Head of caudate nucleus (tissue), 42 donors: ENCODE data around the gene NLRC3.

Source experiments
- DNase-seq, 42 donors: peaks; one replicate each; pipeline versions ENCODE4 v3.0.0 to v3.0.0-alpha.2; 2020 to 2021; ENCODE audit warnings: mixed read lengths in 7 of 42
- intact Hi-C: fragments of 100-400 bp; cut with DNase I; formaldehyde crosslinking; loops from one replicate; pipeline ENCODE4 v1.15.0; 2022

The NLRC3 gene

DNA sequence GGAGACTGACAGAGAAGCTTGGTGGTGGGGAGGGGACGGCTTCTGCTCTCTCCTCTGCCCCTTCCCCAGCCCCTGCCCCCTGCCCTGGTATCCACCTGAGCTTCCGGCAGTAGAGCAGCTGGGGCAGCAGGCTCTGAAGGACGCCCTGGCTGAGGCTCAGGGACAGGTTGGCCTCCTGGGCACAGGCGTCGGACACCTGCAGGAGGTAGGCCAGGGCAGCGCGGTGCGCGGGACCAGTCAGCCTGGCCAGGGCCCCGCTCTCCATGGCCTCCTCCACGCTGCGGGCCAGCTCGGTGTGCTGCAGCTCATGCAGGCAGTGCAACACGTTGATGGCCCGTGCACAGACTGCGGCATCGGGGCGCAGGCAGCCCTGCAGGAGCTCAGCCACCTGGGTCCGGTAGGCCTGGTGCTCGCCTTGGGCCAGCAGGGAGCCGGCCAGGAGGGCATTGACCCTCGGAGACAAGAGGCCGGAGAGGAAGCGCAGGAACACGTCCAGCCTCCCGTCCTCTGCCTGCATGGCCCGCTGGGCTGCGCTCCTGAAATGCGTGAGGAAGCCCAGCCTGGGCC, 14.2 kb downstream of the NLRC3 start:
- intact Hi-C loops = no loop called here
- no peak for DNase-seq

DNA sequence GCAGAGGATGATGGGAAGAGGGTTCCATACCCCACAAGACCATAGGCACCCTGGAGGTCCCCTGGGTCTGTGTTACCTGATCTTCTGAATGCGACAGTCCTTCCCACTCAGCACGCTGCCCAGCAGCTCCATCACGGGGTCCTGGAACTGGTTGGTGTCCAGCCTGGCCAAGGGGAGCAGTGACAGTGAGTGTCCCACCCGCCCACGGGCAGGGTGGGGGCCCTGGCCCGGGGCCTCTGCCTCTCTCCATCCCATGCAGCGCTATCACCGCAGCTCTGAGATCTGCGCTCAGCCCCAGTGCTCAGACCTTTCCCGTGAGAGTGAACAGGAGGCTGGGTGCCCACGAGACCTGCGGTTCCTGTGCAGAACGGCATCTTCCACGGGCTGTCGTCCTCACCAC, 15.6 kb downstream of the NLRC3 start:
- intact Hi-C loops = no loop called here

DNA sequence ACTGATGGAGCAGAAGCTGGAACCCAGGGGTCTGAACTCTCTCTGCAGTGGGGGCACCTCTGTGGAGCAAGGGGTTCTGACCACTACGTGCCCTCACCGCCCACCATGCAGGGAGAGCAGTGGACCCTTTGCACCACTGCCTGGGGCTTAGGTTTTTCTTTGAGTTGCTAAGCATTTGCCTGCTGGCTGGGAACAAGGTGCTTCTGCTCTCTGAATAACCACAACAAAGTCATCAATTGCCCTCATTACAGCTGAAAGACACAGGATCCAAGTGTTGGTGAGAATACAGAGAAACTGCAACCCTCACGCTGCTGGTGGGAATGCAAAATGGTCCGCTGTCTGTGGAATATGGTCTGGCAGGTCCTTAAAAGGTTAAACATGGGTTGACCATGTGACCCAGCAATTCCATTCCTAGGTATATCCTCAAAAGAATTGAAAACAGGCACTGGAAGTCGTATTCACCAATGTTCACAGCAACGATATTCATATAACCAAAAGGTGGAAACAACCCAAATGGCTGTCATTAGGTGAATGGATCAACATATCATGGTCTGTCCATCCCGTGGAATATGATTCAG, 22.8 kb downstream of the NLRC3 start:
- intact Hi-C loops = no loop called here
- DNase-seq = no peak

More for the DNA sequence above, 15.6 kb downstream of the NLRC3 start:
- no peak for DNase-seq

DNA sequence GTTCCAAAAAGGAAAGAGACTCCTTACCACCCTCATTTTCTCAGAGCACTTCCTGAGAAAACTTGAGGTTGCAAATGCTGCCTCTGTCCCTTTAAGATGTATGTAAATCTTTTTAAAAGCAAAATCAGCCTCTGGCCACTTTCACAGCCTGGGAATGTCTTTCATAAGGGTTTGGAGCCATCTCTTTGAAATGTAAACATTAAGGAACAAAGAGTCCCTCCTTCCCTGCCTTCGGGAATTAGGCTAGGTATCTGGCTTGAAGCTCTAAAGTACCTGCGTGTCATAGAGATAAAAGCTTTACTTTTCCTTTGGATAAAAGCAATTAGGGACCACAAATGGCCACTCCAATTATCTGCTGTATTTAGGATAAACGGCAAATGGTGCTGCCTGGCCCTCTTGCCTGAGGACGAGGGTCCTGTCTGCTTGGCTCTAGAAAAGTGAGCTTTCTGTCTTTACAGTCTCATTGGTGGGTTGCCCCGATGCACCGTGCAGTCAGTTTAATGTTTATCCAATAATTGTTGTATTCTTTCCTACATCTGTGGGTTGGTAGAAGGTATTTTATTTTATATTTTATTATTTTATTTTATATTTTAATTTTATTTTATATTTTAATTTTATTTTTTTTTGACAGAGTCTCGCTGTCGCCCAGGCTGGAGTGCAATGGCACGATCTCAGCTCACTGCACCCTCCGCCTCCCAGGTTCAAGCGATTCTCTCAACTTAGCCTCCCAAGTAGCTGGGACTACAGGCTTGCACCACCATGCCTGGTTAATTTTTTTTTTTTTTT, 23.9 kb downstream of the NLRC3 start:
- intact Hi-C loops = no loop called here
- DNase-seq = no peak

DNA sequence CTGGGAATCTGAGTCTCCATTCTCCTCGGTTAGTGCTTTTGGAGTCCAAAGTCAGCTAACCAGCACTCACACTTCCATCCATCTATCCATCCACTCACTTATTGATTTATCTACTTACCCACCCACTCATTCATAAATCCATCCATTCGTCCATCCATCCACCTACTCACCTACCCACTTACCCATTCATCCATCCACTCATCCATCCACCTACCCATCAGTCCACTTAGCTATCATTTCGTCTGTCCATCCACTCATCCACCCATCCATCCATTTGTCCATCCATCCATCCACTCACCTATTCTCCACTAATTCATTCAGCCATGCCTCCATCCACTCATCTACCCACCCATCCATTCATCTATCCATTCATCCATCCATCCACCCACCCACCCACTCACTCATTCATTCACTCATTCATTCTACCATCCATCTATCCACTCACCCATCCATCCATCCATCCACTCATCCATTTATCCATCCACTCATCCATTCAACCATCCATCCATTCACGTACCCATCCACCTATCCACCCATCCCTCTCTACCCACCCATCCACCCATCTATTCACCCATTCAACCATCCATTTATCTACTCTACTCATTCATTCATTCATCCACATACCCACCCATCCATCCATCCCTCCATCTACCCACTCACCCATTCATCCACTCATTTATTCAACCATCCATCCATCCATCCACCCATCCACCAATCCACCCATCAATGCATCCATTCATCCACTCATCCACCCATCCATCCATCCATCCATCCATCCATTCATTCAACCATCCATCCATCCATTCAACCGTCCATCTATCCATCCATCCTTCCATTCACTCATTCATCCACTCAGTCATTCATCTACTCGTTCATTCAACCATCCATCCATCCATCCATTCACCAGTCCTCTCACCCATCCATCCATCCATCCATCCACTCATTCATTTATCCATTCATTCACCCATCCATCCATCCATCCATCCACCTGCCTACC, 26.1 kb downstream of the NLRC3 start:
- intact Hi-C loops = no loop called here
- DNase-seq = no peak

DNA sequence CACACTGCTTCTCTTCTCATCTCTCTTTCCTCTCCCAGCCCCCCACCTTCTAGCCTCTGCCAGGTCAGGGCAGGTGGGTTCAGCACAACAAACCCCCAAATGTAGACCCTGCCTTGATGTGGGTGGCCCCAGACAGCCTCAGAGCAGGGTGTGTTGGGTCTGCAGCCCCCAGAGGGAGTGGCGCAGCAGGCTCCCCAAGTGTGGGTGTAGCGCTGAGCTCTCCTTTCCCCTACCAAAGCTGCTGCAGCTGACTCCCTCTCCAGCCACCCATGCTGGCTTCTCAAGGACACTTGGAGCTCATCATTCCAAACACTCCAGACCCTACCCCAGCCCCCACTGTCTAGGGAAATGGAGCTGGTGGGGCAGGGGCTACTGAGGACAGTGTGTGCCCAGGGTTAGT, 27.3 kb downstream of the NLRC3 start:
- DNase-seq = no peak
- intact Hi-C loops = no loop called here

DNA sequence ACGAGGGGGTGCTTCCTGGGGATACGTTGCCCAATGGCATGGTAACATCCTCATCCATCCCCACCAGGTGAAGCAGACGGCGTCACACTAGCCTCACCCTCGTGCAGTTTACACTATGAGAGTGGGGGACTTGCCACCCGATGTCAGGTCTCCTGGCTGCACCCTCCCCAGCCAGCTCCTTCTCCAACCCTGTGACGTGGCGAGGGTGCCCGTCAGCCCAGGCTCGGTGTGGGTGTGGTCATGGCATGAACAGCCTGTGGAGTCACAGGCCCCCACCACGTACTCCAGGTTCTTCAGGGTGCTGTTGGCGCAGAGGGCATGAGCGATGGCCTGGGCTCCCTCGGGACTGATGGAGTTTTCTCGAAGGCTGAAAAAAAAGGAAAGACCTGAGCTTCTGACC, 28.3 kb downstream of the NLRC3 start:
- no peak for DNase-seq
- intact Hi-C loops = no loop called here

DNA sequence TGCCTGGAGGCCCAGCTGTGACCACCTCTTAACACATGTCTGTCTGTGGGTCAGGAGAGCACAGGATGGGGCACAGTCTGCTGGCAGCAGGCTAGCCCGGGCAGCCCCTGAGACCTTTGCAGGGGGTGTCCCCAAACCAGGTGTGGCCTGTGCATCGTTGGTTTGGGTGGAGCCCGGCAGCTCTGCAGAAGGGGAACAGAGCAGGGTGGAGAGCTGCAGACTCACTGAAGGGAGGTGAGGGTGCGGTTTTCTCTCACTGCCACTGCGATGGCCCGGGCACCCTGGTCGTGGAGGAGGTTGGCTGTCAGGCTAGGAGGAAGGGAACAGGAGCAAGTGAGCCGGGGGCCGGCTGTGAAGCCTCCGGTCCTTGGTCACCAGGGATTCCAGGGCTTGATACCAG, 28.8 kb downstream of the NLRC3 start:
- DNase-seq = no peak

DNA sequence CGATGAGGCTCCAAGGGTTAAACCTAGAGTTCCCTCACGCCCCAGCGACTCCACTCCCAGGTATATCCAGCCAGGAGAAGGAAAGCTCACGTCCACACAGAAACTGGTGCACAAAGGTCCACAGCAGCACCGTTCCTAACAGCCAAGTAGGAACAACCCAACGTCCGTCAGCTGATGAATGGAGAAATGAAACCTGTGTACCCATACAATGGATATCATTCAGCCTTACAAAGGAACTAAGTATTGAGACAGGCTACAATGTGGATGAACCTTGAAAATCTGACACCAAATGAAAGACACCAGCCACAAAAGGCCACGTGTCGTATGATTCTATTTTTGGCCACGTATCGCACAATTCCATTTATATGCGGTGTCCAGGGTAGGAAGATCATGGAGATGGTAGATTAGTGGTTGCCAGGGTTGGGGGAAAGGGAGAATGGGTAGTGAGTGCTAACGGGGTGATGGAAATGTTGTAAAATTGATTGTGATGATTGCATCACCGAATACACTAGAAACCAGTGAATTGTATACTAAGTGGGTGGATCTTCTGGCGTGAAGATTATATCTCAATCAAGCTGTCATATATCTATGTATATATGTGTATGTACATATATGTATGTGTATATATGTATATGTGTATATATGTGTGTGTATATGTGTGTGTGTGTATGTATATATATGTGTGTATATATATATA, 30.1 kb downstream of the NLRC3 start:
- intact Hi-C loops = no loop called here
- DNase-seq = no peak

More for the DNA sequence above, 28.8 kb downstream of the NLRC3 start:
- intact Hi-C loops = no loop called here

DNA sequence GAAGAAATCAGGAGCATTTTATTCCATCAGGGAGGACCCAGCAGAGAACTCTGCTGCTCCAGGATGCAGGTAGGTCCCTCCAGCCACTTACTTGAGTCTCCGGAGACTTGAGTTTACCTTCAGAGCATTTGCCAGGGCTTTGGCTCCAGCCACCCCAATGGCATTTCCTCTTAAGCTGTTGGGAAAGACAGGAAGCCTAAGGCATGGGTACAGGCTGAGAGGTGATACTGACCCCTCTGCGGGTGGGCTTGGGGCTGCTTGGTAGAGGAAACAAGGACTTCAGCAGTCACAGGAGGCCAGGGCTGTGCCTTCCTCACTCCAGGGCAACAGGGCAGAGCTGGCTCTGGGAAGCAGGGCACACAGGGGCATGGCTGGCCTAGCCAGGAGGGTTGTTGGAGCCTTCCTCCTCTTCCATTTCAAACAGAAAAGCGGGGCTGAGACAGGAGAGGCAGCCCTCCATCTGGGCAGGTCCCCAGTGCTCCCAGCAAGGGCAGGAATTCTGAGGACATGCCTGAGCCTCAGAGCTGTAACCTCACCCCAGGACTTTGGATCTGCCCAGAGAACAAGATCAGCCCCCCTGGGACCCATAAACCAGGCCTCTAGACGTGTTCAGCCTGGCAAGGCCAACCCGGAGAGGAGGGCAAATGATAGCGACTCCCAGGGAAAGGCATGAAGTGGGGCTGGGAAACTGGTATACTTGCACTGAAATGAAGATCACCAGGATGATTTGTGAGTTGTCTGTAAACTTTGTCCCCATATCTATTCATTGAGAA, 34.4 kb downstream of the NLRC3 start:
- no peak for DNase-seq
- intact Hi-C loops = no loop called here

DNA sequence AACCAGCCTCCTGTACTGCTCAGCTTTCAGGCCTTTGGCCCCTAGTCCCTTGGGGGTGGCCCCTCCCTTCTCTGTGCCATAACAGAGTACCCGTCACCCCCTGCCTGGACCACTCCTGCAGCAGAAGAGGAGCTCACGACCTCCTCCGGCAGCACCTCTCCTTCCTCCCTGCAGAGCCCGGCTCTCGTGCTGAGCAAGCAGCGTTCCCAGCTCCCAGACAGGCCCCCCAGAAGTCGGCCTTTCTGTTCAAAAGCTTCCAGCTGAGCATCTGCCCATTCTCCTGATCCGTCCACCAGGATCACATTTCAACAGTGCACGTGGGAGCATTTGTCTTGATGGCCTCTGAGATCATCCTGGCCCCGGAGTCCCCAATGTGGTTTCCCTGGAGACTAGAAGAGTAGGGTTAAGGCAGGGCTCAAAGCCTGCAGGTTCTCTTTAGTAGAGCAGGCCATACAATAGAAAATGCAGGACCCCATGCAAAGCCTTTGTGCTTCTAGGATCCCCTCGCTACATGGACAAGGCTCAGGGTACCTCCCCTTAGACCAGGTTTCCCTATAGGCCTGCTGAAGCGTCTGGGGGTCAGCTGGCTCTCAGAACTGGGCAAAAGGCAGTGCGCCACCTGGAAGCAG, 35.6 kb downstream of the NLRC3 start:
- no peak for DNase-seq
- intact Hi-C loops = no loop called here

DNA sequence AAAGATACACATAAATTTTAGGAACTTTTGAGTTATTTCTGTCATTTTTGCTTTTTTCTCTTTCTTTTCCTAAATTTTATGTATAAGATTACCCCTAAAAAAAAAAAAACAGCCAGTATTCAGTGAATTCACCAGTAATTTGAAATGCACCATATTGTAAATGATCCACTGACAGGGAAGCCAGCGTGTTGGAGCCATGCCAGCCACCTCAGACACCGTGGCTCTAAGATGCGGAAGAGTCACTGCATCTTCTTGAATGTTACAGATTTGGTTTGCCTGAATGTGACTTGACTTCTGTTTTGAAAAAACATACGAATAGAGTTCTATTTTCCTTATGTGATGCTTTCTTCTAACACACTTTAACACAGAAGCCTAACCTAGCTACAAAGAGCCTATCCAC, 39.0 kb downstream of the NLRC3 start:
- intact Hi-C loops = no loop called here
- DNase-seq = no peak

DNA sequence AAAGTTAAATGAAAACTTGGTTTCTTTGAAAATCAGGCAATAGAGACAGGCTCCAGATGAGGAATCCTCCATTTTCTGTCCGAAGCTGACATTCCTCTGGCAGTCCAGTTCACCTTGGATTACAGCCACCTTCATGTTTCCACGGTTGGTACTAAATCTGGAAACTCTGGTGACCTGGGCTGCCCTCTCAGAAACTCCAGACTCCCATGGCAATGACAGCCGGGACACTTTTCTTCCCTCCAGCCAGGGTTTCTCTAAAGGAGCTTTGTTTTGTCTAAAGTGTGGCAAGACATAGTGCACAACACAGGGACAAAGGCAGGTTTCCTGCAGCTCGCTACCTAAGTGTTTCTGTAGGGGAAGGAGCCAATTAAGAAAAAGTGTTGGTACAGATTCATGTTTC, 40.4 kb downstream of the NLRC3 start:
- peak in 8 of 42 donors; percentile 11 to 46 (median 29) for DNase-seq
- intact Hi-C loops = no loop called here

DNA sequence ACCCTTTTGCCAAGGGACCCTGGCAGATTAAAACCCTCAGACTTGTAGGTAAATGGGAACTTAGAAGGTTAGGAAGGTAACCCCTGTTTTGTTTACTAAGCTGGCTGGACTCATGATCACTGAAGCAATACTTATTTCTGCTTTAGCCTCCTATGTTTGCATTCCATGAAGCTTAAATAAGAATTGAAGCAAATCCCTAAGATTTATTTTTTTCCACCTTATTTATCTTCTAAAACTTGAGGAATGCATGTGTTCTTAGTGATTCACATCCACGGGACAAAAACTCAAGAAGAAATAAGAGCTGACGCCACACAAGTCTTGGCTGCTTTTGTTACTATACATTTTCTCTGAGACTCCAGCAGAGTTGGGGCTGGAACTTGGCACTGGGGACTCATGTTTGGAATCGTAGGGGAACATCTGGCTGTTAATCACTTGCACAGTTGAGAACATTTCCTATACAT, 40.9 kb downstream of the NLRC3 start:
- intact Hi-C loops = no loop called here
- no peak for DNase-seq

DNA sequence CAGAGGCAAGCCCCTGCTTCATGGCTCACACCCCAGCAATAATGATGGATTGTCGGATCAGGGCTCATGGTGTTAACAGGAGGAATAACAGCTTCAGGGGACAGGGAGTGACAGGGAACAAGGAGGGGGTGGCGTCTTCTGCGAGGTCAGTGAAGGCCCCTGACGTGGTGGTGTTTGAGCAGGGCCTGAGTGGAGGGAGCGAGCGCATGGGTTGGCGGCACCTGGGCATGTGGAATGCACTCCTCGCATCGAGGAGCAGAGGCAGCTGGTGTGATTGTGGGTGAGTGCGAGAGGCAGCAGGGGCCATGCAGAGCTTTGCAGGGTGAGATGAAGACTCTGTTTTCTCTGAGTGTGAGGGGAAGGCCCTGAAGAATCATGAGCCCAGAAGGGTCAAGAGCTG, 43.1 kb downstream of the NLRC3 start:
- DNase-seq = no peak
- intact Hi-C loops = no loop called here

DNA sequence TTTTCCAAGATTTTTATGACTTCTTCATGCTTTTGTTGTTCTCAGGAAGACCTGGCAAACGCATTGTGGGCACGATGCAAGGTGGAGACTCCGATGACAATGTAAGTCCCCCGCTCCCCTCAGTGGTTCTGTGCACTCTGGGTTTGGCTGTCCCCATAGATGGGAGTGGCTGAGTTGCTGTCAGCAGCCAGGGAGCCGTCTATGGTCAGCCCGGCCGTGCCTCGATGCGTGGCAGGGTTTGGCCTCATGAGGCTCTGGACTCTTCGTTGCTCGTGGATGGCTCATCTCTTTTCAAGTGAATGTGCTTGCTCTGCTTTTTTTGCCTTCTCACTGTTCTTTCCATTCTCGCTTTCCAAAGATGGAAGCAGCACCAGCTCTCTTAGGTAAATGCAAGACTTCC, 44.5 kb downstream of the NLRC3 start:
- no peak for DNase-seq
- intact Hi-C loops = no loop called here

DNA sequence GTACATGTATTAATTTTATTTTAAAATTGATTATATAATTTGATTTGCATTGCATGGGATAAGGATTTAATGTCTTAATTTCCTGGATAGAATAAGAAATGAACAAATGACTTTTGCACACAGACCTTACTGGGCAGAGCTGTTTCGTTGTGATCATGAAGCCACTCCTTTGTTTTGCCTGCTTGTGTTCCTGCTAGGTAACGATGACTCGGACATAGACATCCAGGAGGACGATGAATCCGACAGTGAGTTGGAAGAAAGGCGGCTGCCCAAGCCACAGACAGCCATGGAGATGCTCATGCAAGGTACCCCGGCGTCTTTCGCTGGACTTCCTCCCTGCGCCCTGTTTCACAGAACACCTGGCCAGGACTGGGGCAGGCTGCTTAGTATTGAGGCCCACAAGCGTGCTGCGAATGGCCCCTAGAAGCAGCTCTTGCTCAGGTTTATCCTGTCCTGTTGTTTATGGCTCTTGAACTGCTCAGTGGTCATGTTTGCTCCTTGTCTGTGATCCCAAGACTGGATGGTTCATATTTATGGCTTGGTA, 46.8 kb downstream of the NLRC3 start:
- DNase-seq = no peak
- intact Hi-C loops = no loop called here
